GM12878 (cell line): ENCODE data around the gene PIGS. TPM values are rescaled to one million over a fixed set of nuclear protein-coding genes. Genes with fewer than 3 reads are reported as not detected.

Experiments
- ATAC-seq: fragments of 200-7000 bp; cut with Tn5 transposase; 3 replicates; pipeline ENCODE4 v1.9.1; 2020; ENCODE audit warnings: mild to moderate bottlenecking, moderate library complexity
- BruUV-seq: library from RNA; stranded (reverse); fragments of 400-500 nt; replicated peaks from 2 replicates; lab custom pipeline; 2021; lab: Mats Ljungman, UMichigan
- CTCF ChIA-PET: fragments of 300-600 bp; sonication (Branson Sonifier 250); formaldehyde crosslinking; extraction: SDS; loops from one replicate; lab custom pipeline; 2021; ENCODE audit warnings: inconsistent platforms; lab: Yijun Ruan, JAX
- POLR2A ChIA-PET: fragments of 350-600 bp; formaldehyde crosslinking; extraction: SDS; loops from one replicate; lab custom pipeline; 2021; ENCODE audit warnings: inconsistent platforms; lab: Charles Lee
- RAD21 ChIA-PET: fragments of 300-600 bp; sonication (Branson Sonifier 250); formaldehyde crosslinking; loops from one replicate; lab custom pipeline; 2023; ENCODE audit warnings: antibody characterized with exemption; ENCODE audit not compliant: unreplicated experiment; lab: Charles Lee
- SMC1A ChIA-PET: fragments of 300-600 bp; sonication (Branson Sonifier 250); formaldehyde crosslinking; loops from one replicate; lab custom pipeline; 2023; ENCODE audit not compliant: unreplicated experiment, uncharacterized antibody; lab: Charles Lee
- DNase-seq: peaks from one replicate; pipeline ENCODE4 v3.0.0-alpha.2; 2011; ENCODE audit warnings: low read depth, low spot score
- FAIRE-seq: peaks from 3 replicates; lab custom pipeline; 2011; peaks lifted over from hg19 to GRCh38; lab: Jason Lieb, UNC
- H2AFZ ChIP-seq: 2 replicates; pipeline ENCODE4 v1.6.0; 2011; ENCODE audit warnings: low read depth, low read length, control low read depth; ENCODE audit not compliant: control insufficient read depth
- H3K27ac ChIP-seq: 2 replicates; pipeline ENCODE4 v1.5.1; 2011; ENCODE audit warnings: control low read depth; ENCODE audit not compliant: control insufficient read depth, insufficient read depth
- H3K27me3 ChIP-seq, 2 experiments: replicated peaks in 1 of 2; 2 replicates each; pipeline versions ENCODE4 v1.6.0 to v1.6.1; 2011; ENCODE audit warnings: low read length in 1 of 2; ENCODE audit not compliant: control insufficient read depth in 2 of 2, insufficient read depth in 2 of 2
- H3K36me3 ChIP-seq, 2 experiments: 2 replicates each; pipeline ENCODE4 v1.5.1; 2011; ENCODE audit warnings: low read length in 1 of 2; ENCODE audit not compliant: control insufficient read depth in 2 of 2, insufficient read depth in 2 of 2
- H3K4me1 ChIP-seq: 2 replicates; pipeline ENCODE4 v1.6.1; 2011; ENCODE audit warnings: mild to moderate bottlenecking, low read length, moderate library complexity, mixed read lengths; ENCODE audit not compliant: control insufficient read depth, insufficient read depth
- H3K4me2 ChIP-seq: 2 replicates; pipeline ENCODE4 v1.6.0; 2011; ENCODE audit warnings: control low read depth; ENCODE audit not compliant: control insufficient read depth, insufficient read depth
- H3K4me3 ChIP-seq: fragments of 200-600 bp; sonication (generic); 2 replicates; pipeline ENCODE4 v1.5.1; 2016
- H3K79me2 ChIP-seq: 2 replicates; pipeline ENCODE4 v1.6.0; 2011; ENCODE audit warnings: low read length; ENCODE audit not compliant: control insufficient read depth, insufficient read depth
- H3K9ac ChIP-seq: 2 replicates; pipeline ENCODE4 v1.8.0; 2011; ENCODE audit warnings: low read length, control low read depth, mixed read lengths; ENCODE audit not compliant: control insufficient read depth, insufficient read depth
- H3K9me3 ChIP-seq: replicated peaks from 3 replicates; pipeline ENCODE4 v1.5.1; 2011; ENCODE audit warnings: mild to moderate bottlenecking, low read length; ENCODE audit not compliant: control insufficient read depth, insufficient read depth
- H4K20me1 ChIP-seq: 2 replicates; pipeline ENCODE4 v1.6.0; 2011; ENCODE audit not compliant: control insufficient read depth, insufficient read depth
- LARP7 ChIP-seq: fragments of 450-650 bp; IDR thresholded peaks from 2 replicates; pipeline ENCODE4 v1.6.1; 2017; ENCODE audit warnings: mild to moderate bottlenecking
- MTA3 ChIP-seq: IDR thresholded peaks from 2 replicates; pipeline ENCODE4 v1.6.1; 2012; ENCODE audit warnings: low read length, inconsistent platforms, borderline replicate concordance
- PAX8 ChIP-seq: fragments of 450-650 bp; IDR thresholded peaks from 2 replicates; pipeline ENCODE4 v1.6.1; 2017; ENCODE audit warnings: mild to moderate bottlenecking, moderate library complexity
- PBX3 ChIP-seq: IDR thresholded peaks from 2 replicates; pipeline ENCODE4 v1.6.1; 2011; ENCODE audit warnings: mild to moderate bottlenecking, low read depth, low read length, moderate library complexity; ENCODE audit not compliant: insufficient replicate concordance
- RB1 ChIP-seq: fragments of 450-650 bp; formaldehyde crosslinking; IDR thresholded peaks from 2 replicates; pipeline ENCODE4 v1.6.1; 2017; ENCODE audit warnings: mild to moderate bottlenecking, borderline replicate concordance
- ZNF217 ChIP-seq: fragments of 450-650 bp; IDR thresholded peaks from 2 replicates; pipeline ENCODE4 v1.6.1; 2017; ENCODE audit warnings: antibody characterized with exemption, mild to moderate bottlenecking
- ZNF384 ChIP-seq: IDR thresholded peaks from 2 replicates; pipeline ENCODE4 v1.6.1; 2012; ENCODE audit warnings: low read depth, mild to moderate bottlenecking, low read length, improper control_type of control experiment, borderline replicate concordance
- WGBS: methylation state at CpG from one replicate; pipeline ENCODE4 v1.1.6; 2016; ENCODE audit warnings: low lambda C conversion rate; ENCODE audit not compliant: insufficient replicate concordance, insufficient coverage; ENCODE audit errors: missing lambda C conversion rate; 5-methylcytosine and 5-hydroxymethylcytosine counted together
- in situ Hi-C: fragments of 300-500 bp; cut with MboI; formaldehyde crosslinking; loops from 9 replicates; pipeline ENCODE4 v1.14.3; 2018; ENCODE audit warnings: mixed read lengths
- intact Hi-C: fragments of 100-400 bp; cut with micrococcal nuclease; formaldehyde crosslinking; loops from one replicate; pipeline ENCODE4 v1.14.2; 2022; ENCODE audit not compliant: unreplicated experiment
- polyA plus RNA-seq, 11 experiments: library from polyadenylated mRNA; depleted of rRNA in 4 of 11; unstranded in 6 of 11; stranded (reverse) in 5 of 11; fragments of >200 nt; fragmentation: Nextera tagmentation in 4 of 11; fragmentation: Illumina TruSeq in 1 of 11; extraction: Ambion mirVana in 4 of 11; extraction: Trizol in 1 of 11; gene quantifications; 1 replicate in 1 of 11; 2 replicates in 10 of 11; pipeline versions ENCODE4 v1.2.1 to v1.2.3, GENCODE V29; 2011 to 2016; ENCODE audit warnings: inconsistent platforms in 2 of 11, missing spikeins in 2 of 11, low read depth in 1 of 11
- total RNA-seq, 4 experiments: library from RNA; depleted of rRNA in 3 of 4; stranded (reverse); fragments of >200 nt in 3 of 4; fragmentation: Illumina TruSeq in 1 of 4; extraction: Trizol in 1 of 4; gene quantifications; 2 replicates each; pipeline versions ENCODE4 v1.2.1 to v1.2.3, GENCODE V29; 2013 to 2021
- TF ChIP-seq, protein P1 (sequence below): IDR thresholded peaks from 2 replicates; pipeline ENCODE4 v1.6.1; 2012; ENCODE audit warnings: improper control_type of control experiment, low read depth, low read length; ENCODE audit not compliant: insufficient replicate concordance

Gene PIGS
- total and polyA plus RNA-seq, 10 of the 15 experiments (the other 5 are each of a cell fraction or from before 2014, with no cell fraction given), result 27.5 to 73.7 (median 50.7) TPM

- no peak for DNase-seq
- ChIA-PET POLR2A (no interaction called here), CTCF (interaction anchor here (1.6 kb wide), 1 partner anchor 14 kb away, joined by 6 read pairs; no protein-coding TSS in a partner anchor), SMC1A (interaction anchor here (1.1 kb wide), 1 partner anchor 11 kb away, joined by 4 read pairs; no protein-coding TSS in a partner anchor), RAD21 (interaction anchor here (1.2 kb wide), 1 partner anchor 25 kb away, joined by 3 read pairs; no protein-coding TSS in a partner anchor)
- intact Hi-C loops, result no loop called here
- TF ChIP-seq ZNF384 (no peak), MTA3 (no peak), PBX3 (no peak), PAX8 (no peak), ZNF217 (no peak), RB1 (no peak), LARP7 (no peak)
- TF ChIP-seq, protein P1, sequence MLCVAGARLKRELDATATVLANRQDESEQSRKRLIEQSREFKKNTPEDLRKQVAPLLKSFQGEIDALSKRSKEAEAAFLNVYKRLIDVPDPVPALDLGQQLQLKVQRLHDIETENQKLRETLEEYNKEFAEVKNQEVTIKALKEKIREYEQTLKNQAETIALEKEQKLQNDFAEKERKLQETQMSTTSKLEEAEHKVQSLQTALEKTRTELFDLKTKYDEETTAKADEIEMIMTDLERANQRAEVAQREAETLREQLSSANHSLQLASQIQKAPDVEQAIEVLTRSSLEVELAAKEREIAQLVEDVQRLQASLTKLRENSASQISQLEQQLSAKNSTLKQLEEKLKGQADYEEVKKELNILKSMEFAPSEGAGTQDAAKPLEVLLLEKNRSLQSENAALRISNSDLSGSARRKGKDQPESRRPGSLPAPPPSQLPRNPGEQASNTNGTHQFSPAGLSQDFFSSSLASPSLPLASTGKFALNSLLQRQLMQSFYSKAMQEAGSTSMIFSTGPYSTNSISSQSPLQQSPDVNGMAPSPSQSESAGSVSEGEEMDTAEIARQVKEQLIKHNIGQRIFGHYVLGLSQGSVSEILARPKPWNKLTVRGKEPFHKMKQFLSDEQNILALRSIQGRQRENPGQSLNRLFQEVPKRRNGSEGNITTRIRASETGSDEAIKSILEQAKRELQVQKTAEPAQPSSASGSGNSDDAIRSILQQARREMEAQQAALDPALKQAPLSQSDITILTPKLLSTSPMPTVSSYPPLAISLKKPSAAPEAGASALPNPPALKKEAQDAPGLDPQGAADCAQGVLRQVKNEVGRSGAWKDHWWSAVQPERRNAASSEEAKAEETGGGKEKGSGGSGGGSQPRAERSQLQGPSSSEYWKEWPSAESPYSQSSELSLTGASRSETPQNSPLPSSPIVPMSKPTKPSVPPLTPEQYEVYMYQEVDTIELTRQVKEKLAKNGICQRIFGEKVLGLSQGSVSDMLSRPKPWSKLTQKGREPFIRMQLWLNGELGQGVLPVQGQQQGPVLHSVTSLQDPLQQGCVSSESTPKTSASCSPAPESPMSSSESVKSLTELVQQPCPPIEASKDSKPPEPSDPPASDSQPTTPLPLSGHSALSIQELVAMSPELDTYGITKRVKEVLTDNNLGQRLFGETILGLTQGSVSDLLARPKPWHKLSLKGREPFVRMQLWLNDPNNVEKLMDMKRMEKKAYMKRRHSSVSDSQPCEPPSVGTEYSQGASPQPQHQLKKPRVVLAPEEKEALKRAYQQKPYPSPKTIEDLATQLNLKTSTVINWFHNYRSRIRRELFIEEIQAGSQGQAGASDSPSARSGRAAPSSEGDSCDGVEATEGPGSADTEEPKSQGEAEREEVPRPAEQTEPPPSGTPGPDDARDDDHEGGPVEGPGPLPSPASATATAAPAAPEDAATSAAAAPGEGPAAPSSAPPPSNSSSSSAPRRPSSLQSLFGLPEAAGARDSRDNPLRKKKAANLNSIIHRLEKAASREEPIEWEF, result no peak
- no peak overlapping the region for H3K27ac ChIP-seq
- H3K4me3 ChIP-seq, result no peak overlapping the region
- in situ Hi-C loops, result no loop called here
- BruUV-seq, result no TSS peak
- H4K20me1 ChIP-seq, result no peaks in the 10 kb centered on the region
- FAIRE-seq, result no peak
- H3K27me3 ChIP-seq, result no peaks in the 10 kb centered on the region; a peak in 1 of 4 replicates
- H3K4me2 ChIP-seq, result no peak overlapping the region
- ATAC-seq, result no peak
- H3K9ac ChIP-seq, result no peak overlapping the region
- no peaks in the 10 kb centered on the region; a peak in 1 of 4 replicates for H3K36me3 ChIP-seq
- no peaks in the 10 kb centered on the region for H3K79me2 ChIP-seq
- no peaks in the 10 kb centered on the region for H3K4me1 ChIP-seq
- WGBS, result 26% methylated on average over 8 of the region's 8 CpGs
- H3K9me3 ChIP-seq, result no peaks in the 10 kb centered on the region
- no peak overlapping the region for H2AFZ ChIP-seq
These were observed 44.9 kb downstream of the PIGS start for GRCh38 chr17:28526381-28526780.
